Tibial nerve (tissue), 4 donors: ENCODE measurements around the gene AZIN2.

ENCODE experiments used
- CTCF ChIP-seq, 5 experiments: fragments of 200-600 bp in 3 of 5; fragments of 450-650 bp in 2 of 5; sonication (generic) in 3 of 5; IDR thresholded peaks; one replicate each; pipeline ENCODE4 v1.5.1; 2016 to 2019; ENCODE audit warnings: antibody characterized with exemption in 5 of 5, mild to moderate bottlenecking in 3 of 5, moderate library complexity in 2 of 5
- EP300 ChIP-seq, 2 donors: sonication (generic); formaldehyde crosslinking; IDR thresholded peaks; one replicate each; pipeline ENCODE4 v1.6.1; 2017; ENCODE audit warnings: antibody characterized with exemption in 2 of 2, mild to moderate bottlenecking in 1 of 2
- POLR2A ChIP-seq, 2 donors: fragments of 450-650 bp; IDR thresholded peaks; one replicate each; pipeline ENCODE4 v1.6.1; 2017; ENCODE audit warnings: antibody characterized with exemption in 2 of 2, mild to moderate bottlenecking in 2 of 2, moderate library complexity in 2 of 2

- TF ChIP-seq CTCF (IDR thresholded peaks at IDR 0.05) = no peak
- no peak for TF ChIP-seq POLR2A (IDR thresholded peaks at IDR 0.05)
- no peak for TF ChIP-seq EP300 (IDR thresholded peaks at IDR 0.05)
Measured at GRCh38 chr1:33146003-33146402, 65.0 kb downstream of the AZIN2 start.
